ENCODE results near the gene MYBPH. TPM values are rescaled to one million over a fixed set of nuclear protein-coding genes. Genes with fewer than 3 reads are reported as not detected.

Gene MYBPH
- total and polyA plus RNA-seq, 2 donors (not counting 1 experiment from before 2014, with no cell fraction given): not detected

GRCh38 chr1:203153051-203153988, 22.3 kb downstream of the MYBPH start:
- POLR2A ChIA-PET: no interaction called here
- H3K27me3 ChIP-seq (replicated peaks in 1 of 4; ENCODE audit: control extremely low read depth in 1 of 4, control insufficient read depth in 3 of 4, insufficient read depth in 4 of 4, low read length in 3 of 4): peaks cover 0 to 4% (median 1%) of the 10 kb centered on the region in 4 experiments
- no peak overlapping the region for H3K4me2 ChIP-seq (replicated peaks; ENCODE audit: low read depth, low read length, poor library complexity, severe bottlenecking)
- H2AFZ ChIP-seq (ENCODE audit: insufficient read depth, low read depth, low read length, poor library complexity, severe bottlenecking): no peak overlapping the region
- no peak overlapping the region for H3K27ac ChIP-seq (ENCODE audit: low read length in 2 of 2)
- Mint-ChIP-seq H3K27me3 (peaks cover 5% of the 10 kb centered on the region), H3K4me3 (no peak overlapping the region), H3K27ac (no peak overlapping the region), H3K9me3 (ENCODE audit: insufficient read depth) (peaks cover 4% of the 10 kb centered on the region), H3K4me1 (no peaks in the 10 kb centered on the region)
- TF ChIP-seq CTCF (IDR thresholded peaks at IDR 0.05) (no peak), EZH2 (IDR thresholded peaks at IDR 0.05; ENCODE audit: borderline replicate concordance, insufficient read depth, low read depth, low read length, poor library complexity, severe bottlenecking) (no peak)
- no peaks in the 10 kb centered on the region for H4K20me1 ChIP-seq (ENCODE audit: control insufficient read depth, insufficient read depth, low read length, poor library complexity, severe bottlenecking)
- peaks cover 0 to 5% (median 0%) of the 10 kb centered on the region in 3 donors for H3K9me3 ChIP-seq (ENCODE audit: control extremely low read depth in 1 of 3, control insufficient read depth in 2 of 3, insufficient read depth in 1 of 3, low read length in 2 of 3)
- CTCF ChIA-PET: no interaction called here
- WGBS (ENCODE audit: insufficient coverage): 56% methylated on average over 5 of the region's 9 CpGs
- DNase-seq (no peak), ATAC-seq (ENCODE audit: low read depth) (no peak)
- no peaks in the 10 kb centered on the region for H3K36me3 ChIP-seq (replicated peaks in 1 of 2; ENCODE audit: control extremely low read depth in 1 of 2, control insufficient read depth in 1 of 2, extremely low read depth in 1 of 2, insufficient read depth in 2 of 2, low read length in 1 of 2)
- H3K4me1 ChIP-seq (ENCODE audit: control insufficient read depth in 2 of 2, insufficient read depth in 2 of 2, low read length in 2 of 2): no peaks in the 10 kb centered on the region
- no peak overlapping the region for H3K9ac ChIP-seq (ENCODE audit: low read length)
- H3K79me2 ChIP-seq (ENCODE audit: control insufficient read depth, insufficient read depth, low read length): no peaks in the 10 kb centered on the region
- intact Hi-C loops (cut with micrococcal nuclease): no loop called here
- no peak overlapping the region for H3K4me3 ChIP-seq (ENCODE audit: control extremely low read depth in 1 of 5, extremely low read depth in 1 of 5, insufficient read depth in 1 of 5, low read depth in 2 of 5, low read length in 4 of 5)

Data from B cell (primary cell).